DMS53 treated with DMSO at 0.1 percent for 48 hours (cell line): ENCODE results near the gene ADAM11.

Source experiments
- DNase-seq: peaks from one replicate; lab custom pipeline; 2025; ENCODE audit not compliant: unreplicated experiment; lab: John Stamatoyannopoulos, UW

Gene ADAM11

GRCh38 chr17:44775136-44775837, 16.5 kb downstream of the ADAM11 start:
- DNase-seq: peak; percentile 98

GRCh38 chr17:44775838-44776621, 17.2 kb downstream of the ADAM11 start:
- DNase-seq: peak; percentile 72

GRCh38 chr17:44776628-44777393, 18.0 kb downstream of the ADAM11 start:
- DNase-seq: no peak

- no peak for DNase-seq
These were observed 18.9 kb downstream of the ADAM11 start for GRCh38 chr17:44777394-44778348.

- peak; percentile 46 for DNase-seq
These were observed 19.9 kb downstream of the ADAM11 start for GRCh38 chr17:44778656-44779210.

- peak; percentile 67 for DNase-seq
These were observed 20.6 kb downstream of the ADAM11 start for GRCh38 chr17:44779211-44780025.

GRCh38 chr17:44780161-44780560, 21.4 kb downstream of the ADAM11 start:
- no peak for DNase-seq

- no peak for DNase-seq
These were observed 22.2 kb downstream of the ADAM11 start for GRCh38 chr17:44780845-44781480.

- no peak for DNase-seq
These were observed 22.9 kb downstream of the ADAM11 start for GRCh38 chr17:44781551-44782325.

GRCh38 chr17:44782326-44782850, 23.6 kb downstream of the ADAM11 start:
- no peak for DNase-seq

- DNase-seq: no peak
These were observed 27.1 kb downstream of the ADAM11 start for GRCh38 chr17:44785921-44786320.

GRCh38 chr17:44786551-44787081, 27.8 kb downstream of the ADAM11 start:
- DNase-seq: no peak

- DNase-seq: no peak
These were observed 28.6 kb downstream of the ADAM11 start for GRCh38 chr17:44787271-44787940.

GRCh38 chr17:44788139-44788538, 29.4 kb downstream of the ADAM11 start:
- DNase-seq: no peak

GRCh38 chr17:44792276-44792675, 33.5 kb downstream of the ADAM11 start:
- no peak for DNase-seq

- no peak for DNase-seq
These were observed 35.4 kb downstream of the ADAM11 start for GRCh38 chr17:44793885-44794842.
